Measurements from ENCODE around the gene LRP1B.
A peak's percentile ranks its signal among the peaks of the same experiment; 100 is the strongest.

Gene LRP1B

GRCh38 chr2:141927536-141927935 is 203.3 kb downstream of the LRP1B start:
- peak; percentile 22 for DNase-seq (ENCODE audit: low read depth)
- H3K4me3 ChIP-seq (ENCODE audit: low read length): no peak overlapping the region
- no peak for TF ChIP-seq CTCF (IDR thresholded peaks at IDR 0.05; ENCODE audit: insufficient read depth, low read depth, low read length, missing control alignments)

- no peak for TF ChIP-seq CTCF (IDR thresholded peaks at IDR 0.05; ENCODE audit: insufficient read depth, low read depth, low read length, missing control alignments)
- H3K4me3 ChIP-seq (ENCODE audit: low read length): no peak overlapping the region
- no peak for DNase-seq (ENCODE audit: low read depth)
Measured at GRCh38 chr2:141925511-141925910, 205.3 kb downstream of the LRP1B start.

GRCh38 chr2:141923657-141924056 is 207.2 kb downstream of the LRP1B start:
- TF ChIP-seq CTCF (IDR thresholded peaks at IDR 0.05; ENCODE audit: insufficient read depth, low read depth, low read length, missing control alignments): no peak
- peak; percentile 65 for DNase-seq (ENCODE audit: low read depth)

GRCh38 chr2:141911485-141912066 is 219.2 kb downstream of the LRP1B start:
- DNase-seq (ENCODE audit: low read depth): peak; percentile 60
- TF ChIP-seq CTCF (IDR thresholded peaks at IDR 0.05; ENCODE audit: insufficient read depth, low read depth, low read length, missing control alignments): peak; percentile 54
- no peak overlapping the region for H3K4me3 ChIP-seq (ENCODE audit: low read length)

More at GRCh38 chr2:141923657-141924056, 207.2 kb downstream of the LRP1B start:
- H3K4me3 ChIP-seq (ENCODE audit: low read length): no peak overlapping the region

- H3K4me3 ChIP-seq (ENCODE audit: low read length): no peak overlapping the region
- peak; percentile 35 for TF ChIP-seq CTCF (IDR thresholded peaks at IDR 0.05; ENCODE audit: insufficient read depth, low read depth, low read length, missing control alignments)
- DNase-seq (ENCODE audit: low read depth): peak; percentile 2
Measured at GRCh38 chr2:141906678-141907077, 224.1 kb downstream of the LRP1B start.

GRCh38 chr2:141900826-141901225 is 230.0 kb downstream of the LRP1B start:
- no peak for TF ChIP-seq CTCF (IDR thresholded peaks at IDR 0.05; ENCODE audit: insufficient read depth, low read depth, low read length, missing control alignments)

GRCh38 chr2:141899740-141900139 is 231.1 kb downstream of the LRP1B start:
- no peak overlapping the region for H3K4me3 ChIP-seq (ENCODE audit: low read length)
- TF ChIP-seq CTCF (IDR thresholded peaks at IDR 0.05; ENCODE audit: insufficient read depth, low read depth, low read length, missing control alignments): no peak

More at GRCh38 chr2:141900826-141901225, 230.0 kb downstream of the LRP1B start:
- no peak overlapping the region for H3K4me3 ChIP-seq (ENCODE audit: low read length)
- DNase-seq (ENCODE audit: low read depth): peak; percentile 63

More at GRCh38 chr2:141899740-141900139, 231.1 kb downstream of the LRP1B start:
- peak; percentile 1 for DNase-seq (ENCODE audit: low read depth)
